OCI-LY3 (cell line): Measurements from ENCODE around the gene DIO2.

Experiments
- H2AFZ ChIP-seq: fragments of 200-600, 300-600 bp; shearing (Covaris generic); 2 replicates; pipeline ENCODE4 v1.6.0; 2014; ENCODE audit warnings: antibody characterized with exemption, low read depth, low read length
- H3K27ac ChIP-seq: fragments of 200-600, 300-600 bp; sonication (generic); 2 replicates; pipeline ENCODE4 v1.5.1; 2014; ENCODE audit warnings: mild to moderate bottlenecking, low read length, moderate library complexity, mixed read lengths
- H3K27me3 ChIP-seq: fragments of 200-600, 300-600 bp; sonication (generic); 2 replicates; pipeline ENCODE4 v1.6.1; 2014; ENCODE audit warnings: low read depth, low read length, mixed read lengths
- H3K36me3 ChIP-seq: fragments of 200-600, 300-600 bp; sonication (generic); replicated peaks from 2 replicates; pipeline ENCODE3; 2014; ENCODE audit warnings: low read depth, low read length, mixed read lengths
- H3K4me1 ChIP-seq: fragments of 300-600, 200-600 bp; sonication (generic); 2 replicates; pipeline ENCODE4 v1.6.1; 2014; ENCODE audit warnings: low read length, mixed read lengths
- H3K4me2 ChIP-seq: fragments of 200-600, 300-600 bp; sonication (generic); 2 replicates; pipeline ENCODE4 v1.6.1; 2014; ENCODE audit warnings: low read length, mixed read lengths
- H3K4me3 ChIP-seq: fragments of 300-600, 200-600 bp; sonication (generic); 2 replicates; pipeline ENCODE4 v1.5.1; 2014; ENCODE audit warnings: antibody characterized with exemption, mild to moderate bottlenecking, low read length, moderate library complexity
- H3K79me2 ChIP-seq: fragments of 300-600, 200-600 bp; shearing (Covaris generic); 2 replicates; pipeline ENCODE4 v1.6.1; 2014; ENCODE audit warnings: mild to moderate bottlenecking, low read length, mixed read lengths
- H3K9ac ChIP-seq: fragments of 300-600, 200-600 bp; shearing (Covaris generic); 2 replicates; pipeline ENCODE4 v1.6.0; 2014; ENCODE audit warnings: mild to moderate bottlenecking, low read length, moderate library complexity
- H3K9me3 ChIP-seq: fragments of 200-600, 300-600 bp; shearing (Covaris generic); 2 replicates; pipeline ENCODE4 v1.6.1; 2014; ENCODE audit warnings: low read length, mixed read lengths; ENCODE audit not compliant: insufficient read depth
- H4K20me1 ChIP-seq: fragments of 200-600, 300-600 bp; sonication (generic); 2 replicates; pipeline ENCODE4 v1.6.1; 2016; ENCODE audit warnings: low read length, mixed read lengths; ENCODE audit not compliant: insufficient read depth
- CTCF ChIP-seq: fragments of 200-600, 300-600 bp; sonication (generic); IDR thresholded peaks from 2 replicates; pipeline ENCODE4 v1.5.1; 2014; ENCODE audit warnings: antibody characterized with exemption, low read length, low read depth
- EZH2phosphoT487 ChIP-seq: fragments of 200-600 bp; shearing (Covaris generic); IDR thresholded peaks from 2 replicates; pipeline ENCODE4 v1.6.1; 2018; ENCODE audit warnings: antibody characterized with exemption, mixed run types, low read depth

DIO2 gene

GRCh38 chr14:80211153-80212022, at the start of gene DIO2:
Gene DIO2 (minus strand): TSS chr14:80211504. CDS start chr14:80211472, 32 bp downstream.
- H4K20me1 ChIP-seq: no peaks in the 10 kb centered on the region
- no peak within 1 kb of the TSS for H3K27ac ChIP-seq
- peaks cover 8% of the 10 kb centered on the region for H3K4me1 ChIP-seq
- H3K9ac ChIP-seq: no peak within 1 kb of the TSS
- H3K4me2 ChIP-seq: peak within 1 kb of the TSS; percentile 42
- no peak within 1 kb of the TSS for H2AFZ ChIP-seq
- peak within 1 kb of the TSS; percentile 24; the same call in 1 of the 2 replicates for H3K4me3 ChIP-seq
- TF ChIP-seq CTCF: no peak
- no peak for TF ChIP-seq EZH2phosphoT487
- H3K9me3 ChIP-seq: no peaks in the 10 kb centered on the region
- H3K79me2 ChIP-seq: no peaks in the 10 kb centered on the region
- peaks cover 19% of the 10 kb centered on the region for H3K27me3 ChIP-seq
- H3K36me3 ChIP-seq: no peaks in the 10 kb centered on the region

GRCh38 chr14:80260645-80261044, 49.3 kb upstream of the DIO2 start:
- Histone ChIP-seq H3K27ac (no peak overlapping the region), H3K4me1 (no peaks in the 10 kb centered on the region), H3K4me2 (no peak overlapping the region), H3K4me3 (no peak overlapping the region), H3K79me2 (no peaks in the 10 kb centered on the region), H4K20me1 (no peaks in the 10 kb centered on the region), H3K9ac (no peak overlapping the region), H3K9me3 (no peaks in the 10 kb centered on the region), H3K27me3 (no peaks in the 10 kb centered on the region), H2AFZ (no peak overlapping the region), H3K36me3 (no peaks in the 10 kb centered on the region)
- no peak for TF ChIP-seq EZH2phosphoT487
- no peak for TF ChIP-seq CTCF

- Histone ChIP-seq H3K27ac (no peak overlapping the region), H3K4me1 (no peaks in the 10 kb centered on the region), H3K4me2 (no peak overlapping the region), H3K36me3 (no peaks in the 10 kb centered on the region), H3K79me2 (no peaks in the 10 kb centered on the region), H3K27me3 (no peaks in the 10 kb centered on the region), H3K9me3 (no peaks in the 10 kb centered on the region), H4K20me1 (no peaks in the 10 kb centered on the region), H2AFZ (no peak overlapping the region), H3K4me3 (no peak overlapping the region), H3K9ac (no peak overlapping the region)
- no peak for TF ChIP-seq EZH2phosphoT487
- TF ChIP-seq CTCF: no peak
Observed at GRCh38 chr14:80239631-80240030, 28.3 kb upstream of the DIO2 start.

GRCh38 chr14:80237143-80237542, 25.8 kb upstream of the DIO2 start:
- Histone ChIP-seq H3K4me2 (no peak overlapping the region), H3K27me3 (no peaks in the 10 kb centered on the region), H3K79me2 (no peaks in the 10 kb centered on the region), H3K4me1 (no peaks in the 10 kb centered on the region), H2AFZ (no peak overlapping the region), H3K9me3 (no peaks in the 10 kb centered on the region), H3K4me3 (no peak overlapping the region), H3K9ac (no peak overlapping the region), H4K20me1 (no peaks in the 10 kb centered on the region), H3K27ac (no peak overlapping the region), H3K36me3 (no peaks in the 10 kb centered on the region)
- TF ChIP-seq EZH2phosphoT487: no peak
- no peak for TF ChIP-seq CTCF
